Heart left ventricle (tissue), 16 donors: ENCODE results near the gene DIAPH2. TPM values are rescaled to one million over a fixed set of nuclear protein-coding genes. Genes with fewer than 3 reads are reported as not detected.

Experiments
- ATAC-seq, 4 donors: fragments of 200-7000 bp; cut with Tn5 transposase; one replicate each; pipeline ENCODE4 v1.9.1; 2020 to 2022; ENCODE audit warnings: moderate library complexity in 4 of 4, mild to moderate bottlenecking in 3 of 4, moderate number of reproducible peaks in 1 of 4
- DNase-seq, 5 donors: peaks; one replicate each; pipeline ENCODE4 v3.0.0-alpha.2; 2020
- H3K27ac ChIP-seq, 12 donors: fragments of 200-600 bp; sonication (generic) in 4 of 12; one replicate each; pipeline versions ENCODE4 v1.5.0 to v1.8.0; 2016 to 2022; ENCODE audit warnings: mild to moderate bottlenecking in 2 of 12
- H3K27me3 ChIP-seq, 9 donors: fragments of 200-600 bp; sonication (generic) in 2 of 9; one replicate each; pipeline versions ENCODE4 v1.5.1 to v1.8.0; 2016 to 2022; ENCODE audit warnings: mild to moderate bottlenecking in 3 of 9
- H3K36me3 ChIP-seq, 9 donors: fragments of 200-600 bp; sonication (generic) in 2 of 9; one replicate each; pipeline versions ENCODE4 v1.5.0 to v1.8.0; 2018 to 2022; ENCODE audit warnings: mild to moderate bottlenecking in 2 of 9
- H3K4me1 ChIP-seq, 12 donors: fragments of 200-600 bp; sonication (generic) in 4 of 12; one replicate each; pipeline versions ENCODE4 v1.5.0 to v1.8.0; 2016 to 2022; ENCODE audit warnings: mild to moderate bottlenecking in 3 of 12
- H3K4me3 ChIP-seq, 12 donors: fragments of 200-600 bp; sonication (generic) in 4 of 12; one replicate each; pipeline versions ENCODE4 v1.5.0 to v1.8.0; 2017 to 2022; ENCODE audit warnings: mild to moderate bottlenecking in 9 of 12, moderate library complexity in 4 of 12
- H3K9me3 ChIP-seq, 12 donors: fragments of 200-600 bp; sonication (generic) in 4 of 12; one replicate each; pipeline versions ENCODE4 v1.5.0 to v1.8.0; 2016 to 2022; ENCODE audit warnings: mild to moderate bottlenecking in 1 of 12
- POLR2A ChIP-seq, 2 donors: fragments of 450-650 bp; IDR thresholded peaks; one replicate each; pipeline ENCODE4 v1.6.1; 2017; ENCODE audit warnings: antibody characterized with exemption in 2 of 2, mild to moderate bottlenecking in 2 of 2, moderate library complexity in 2 of 2
- WGBS, 4 donors: extraction: QIAGEN DNeasy Blood & Tissue Kit in 2 of 4; methylation state at CpG; one replicate each; pipeline versions ENCODE4 v1.1.5 to v1.1.7; 2013 to 2018; 5-methylcytosine and 5-hydroxymethylcytosine counted together
- intact Hi-C, 10 donors: fragments of 100-400 bp; cut with DNase I; formaldehyde crosslinking; loops; one replicate each; pipeline versions ENCODE4 v1.11.1 to v1.14.2; 2022
- polyA plus RNA-seq, 2 donors: library from polyadenylated mRNA; stranded (reverse); fragments of 200-250 nt; gene quantifications; one replicate each; pipeline ENCODE4 v1.2.3, GENCODE V29; 2013
- total RNA-seq, 9 donors: library from RNA; depleted of rRNA in 2 of 9; stranded (reverse); fragments of >200 nt in 2 of 9; fragmentation: NEBNext Ultra II Directional in 3 of 9; extraction: Animal tissue kit (Norgen Biotek cat#: 25700) in 3 of 9; gene quantifications; one replicate each; pipeline versions ENCODE4 v1.1.0 to v1.2.4, GENCODE V29; 2016 to 2023
- TF ChIP-seq, protein P1 (sequence below), 12 donors: fragments of 200-600 bp; sonication (generic) in 4 of 12; IDR thresholded peaks; one replicate each; pipeline versions ENCODE4 v1.5.0 to v1.8.0; 2018 to 2022; ENCODE audit warnings: antibody characterized with exemption in 12 of 12, mild to moderate bottlenecking in 5 of 12
- donor health status: ischemic (EF 13 %, LVEDD 7.1; RV severe dilation, severe dysfunction).
- donor health status: healthy with polysubstance abuse.
- donor health status: DM: no; HTN: yes; CAD: no.
- donor health status: DM: no; HTN: no; CAD: no.
- donor health status: ischemic (EF 25% LVEDD 6.9; RV normal size, moderate dysfunction).
- donor health status: ischemic (EF 25% LVEDD 5.7; RV mildly dilated, moderate dysfunction).
- donor health status: healthy.
- donor health status: DM: yes; HTN: yes; CAD: no.
- donor health status: ischemic (EF 35%, LVEDD 5.7; RV mildly dilated, moderate dysfunction).
- donor health status: nonischemic (EF 11% LVEDD 7.7; RV severe dilation, severe dysfunction).
- donor health status: DM: yes; HTN: yes; CAD: no.
- donor health status: PGD.
- donor health status: ischemic (EF 29% LVEDD 5.4; RV normal size, mild dysfunction).
- donor health status: nonischemic (EF 23%, LVEDD 6.1; RV moderate dilation, normal function).

DIAPH2 gene
- total and polyA plus RNA-seq, 11 donors, result 3.7 to 18.8 (median 12.3) TPM

DNA sequence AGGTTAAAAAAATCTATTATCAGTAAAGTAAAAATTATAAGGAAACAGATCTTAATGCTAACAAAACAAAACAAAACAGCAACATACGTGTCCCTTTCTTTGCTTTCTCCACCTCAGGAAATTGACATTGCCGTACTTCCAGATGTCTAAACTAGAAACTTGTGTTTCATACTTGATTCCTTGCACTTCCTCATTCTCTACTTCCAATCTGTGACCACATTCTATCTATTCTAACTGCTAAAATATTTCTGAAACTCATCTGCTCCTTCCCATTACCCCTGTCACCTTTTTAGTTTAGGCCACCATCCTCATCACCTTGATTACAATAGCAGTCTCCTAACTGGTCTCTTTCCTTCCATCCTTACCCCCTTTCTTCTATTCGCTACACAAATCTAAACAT, 176.6 kb downstream of the DIAPH2 start:
- 70 to 88% (median 82%) methylated on average over 3 of the region's 3 CpGs for WGBS, 4 donors
- no peak for TF ChIP-seq POLR2A (IDR thresholded peaks at IDR 0.05)
- TF ChIP-seq, protein P1, sequence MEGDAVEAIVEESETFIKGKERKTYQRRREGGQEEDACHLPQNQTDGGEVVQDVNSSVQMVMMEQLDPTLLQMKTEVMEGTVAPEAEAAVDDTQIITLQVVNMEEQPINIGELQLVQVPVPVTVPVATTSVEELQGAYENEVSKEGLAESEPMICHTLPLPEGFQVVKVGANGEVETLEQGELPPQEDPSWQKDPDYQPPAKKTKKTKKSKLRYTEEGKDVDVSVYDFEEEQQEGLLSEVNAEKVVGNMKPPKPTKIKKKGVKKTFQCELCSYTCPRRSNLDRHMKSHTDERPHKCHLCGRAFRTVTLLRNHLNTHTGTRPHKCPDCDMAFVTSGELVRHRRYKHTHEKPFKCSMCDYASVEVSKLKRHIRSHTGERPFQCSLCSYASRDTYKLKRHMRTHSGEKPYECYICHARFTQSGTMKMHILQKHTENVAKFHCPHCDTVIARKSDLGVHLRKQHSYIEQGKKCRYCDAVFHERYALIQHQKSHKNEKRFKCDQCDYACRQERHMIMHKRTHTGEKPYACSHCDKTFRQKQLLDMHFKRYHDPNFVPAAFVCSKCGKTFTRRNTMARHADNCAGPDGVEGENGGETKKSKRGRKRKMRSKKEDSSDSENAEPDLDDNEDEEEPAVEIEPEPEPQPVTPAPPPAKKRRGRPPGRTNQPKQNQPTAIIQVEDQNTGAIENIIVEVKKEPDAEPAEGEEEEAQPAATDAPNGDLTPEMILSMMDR (IDR thresholded peaks at IDR 0.05), result no peak
- intact Hi-C loops, result no loop called here

DNA sequence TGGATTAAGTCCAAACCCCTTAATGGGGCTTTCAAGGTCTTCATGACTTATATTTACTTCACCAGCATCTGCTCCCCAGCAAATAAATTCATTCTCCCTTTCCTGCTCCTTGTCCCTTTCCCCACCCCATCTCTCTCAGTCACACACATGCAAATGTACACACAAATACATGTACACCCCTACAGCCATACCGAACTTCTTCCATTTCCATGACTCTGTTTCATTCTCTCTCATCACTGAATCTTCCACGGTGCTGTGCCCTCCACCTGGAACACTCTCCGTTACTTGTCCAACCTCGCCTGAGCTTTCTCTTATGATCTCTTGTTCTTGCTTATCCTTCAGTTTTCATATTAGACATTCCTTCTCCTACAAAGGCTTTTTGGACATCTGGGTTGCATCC, 177.0 kb downstream of the DIAPH2 start:
- Histone ChIP-seq H3K9me3 (no peaks in the 10 kb centered on the region), H3K27ac (no peak overlapping the region), H3K36me3 (no peaks in the 10 kb centered on the region), H3K4me1 (no peaks in the 10 kb centered on the region), H3K4me3 (no peak overlapping the region), H3K27me3 (no peaks in the 10 kb centered on the region)
- ATAC-seq (no peak), DNase-seq (no peak)
- 88 to 96% (median 94%) methylated on average over 4 of the region's 4 CpGs for WGBS, 4 donors
- no peak for TF ChIP-seq POLR2A (IDR thresholded peaks at IDR 0.05)
- TF ChIP-seq, protein P1 (IDR thresholded peaks at IDR 0.05), result no peak
- intact Hi-C loops, result no loop called here

More for the DNA sequence above, 176.6 kb downstream of the DIAPH2 start:
- peaks cover 0 to 2% (median 0%) of the 10 kb centered on the region in 12 donors for H3K4me1 ChIP-seq
- no peak overlapping the region for H3K4me3 ChIP-seq
- DNase-seq (no peak), ATAC-seq (no peak)
- no peaks in the 10 kb centered on the region for H3K36me3 ChIP-seq
- no peaks in the 10 kb centered on the region for H3K9me3 ChIP-seq
- no peaks in the 10 kb centered on the region for H3K27me3 ChIP-seq
- no peak overlapping the region for H3K27ac ChIP-seq

DNA sequence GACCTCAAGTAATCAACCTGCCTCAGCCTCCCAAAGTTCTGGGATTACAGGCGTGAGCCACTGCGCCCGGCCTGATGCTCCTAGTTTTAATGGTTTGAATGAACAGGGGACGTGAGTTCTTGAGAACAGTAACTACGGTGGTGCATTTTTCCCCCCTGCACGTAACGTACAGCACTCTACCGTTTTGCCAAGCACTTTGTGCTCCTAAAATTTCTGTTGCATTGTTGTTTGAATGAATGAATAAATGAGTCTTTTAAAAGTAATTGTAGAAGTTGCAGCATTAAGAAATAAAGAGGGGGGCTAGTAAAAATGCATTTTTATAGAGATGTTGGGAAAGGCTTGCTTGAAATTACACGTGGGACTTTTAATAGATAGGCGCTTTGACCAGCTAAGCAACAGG, 199.0 kb downstream of the DIAPH2 start, which contains the start of gene RPA4:
Gene RPA4, plus strand, starts transcription at position 301 of the 400 bp plus-strand sequence. CDS start 403 bp downstream, outside the sequence.
- TF ChIP-seq, protein P1 (IDR thresholded peaks at IDR 0.05), result no peak
- no peak for TF ChIP-seq POLR2A (IDR thresholded peaks at IDR 0.05)
- DNase-seq, result no peak
- no peaks in the 10 kb centered on the region for H3K27me3 ChIP-seq
- intact Hi-C loops, result no loop called here
- no peak within 1 kb of the TSS for H3K4me3 ChIP-seq
- no peaks in the 10 kb centered on the region for H3K4me1 ChIP-seq
- H3K9me3 ChIP-seq, result no peaks in the 10 kb centered on the region
- WGBS, 4 donors, result 92 to 98% (median 95%) methylated on average over 10 of the region's 10 CpGs
- no peak for ATAC-seq
- H3K36me3 ChIP-seq, result peaks cover 0 to 4% (median 0%) of the 10 kb centered on the region in 9 donors
- H3K27ac ChIP-seq, result no peak within 1 kb of the TSS

DNA sequence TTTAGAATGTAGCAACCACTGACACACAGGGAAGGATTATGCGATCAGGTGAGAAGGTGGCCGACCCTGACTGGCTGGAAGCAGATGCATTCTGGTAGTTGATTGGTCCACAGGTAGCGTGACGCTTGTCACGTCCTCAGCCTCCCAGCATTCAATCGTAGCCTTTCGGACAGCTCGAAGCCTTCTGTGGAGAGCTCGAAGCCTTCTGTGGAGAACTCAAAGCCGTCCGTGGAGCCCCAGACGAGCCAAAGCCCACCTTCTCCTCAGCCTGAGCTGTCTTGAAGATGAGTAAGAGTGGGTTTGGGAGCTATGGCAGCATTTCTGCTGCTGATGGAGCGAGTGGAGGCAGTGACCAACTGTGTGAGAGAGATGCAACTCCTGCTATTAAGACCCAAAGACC, 199.4 kb downstream of the DIAPH2 start:
- Histone ChIP-seq H3K36me3 (peaks cover 0 to 4% (median 0%) of the 10 kb centered on the region in 9 donors), H3K4me1 (no peaks in the 10 kb centered on the region), H3K4me3 (no peak overlapping the region), H3K27me3 (no peaks in the 10 kb centered on the region), H3K9me3 (no peaks in the 10 kb centered on the region), H3K27ac (no peak overlapping the region)
- intact Hi-C loops, result no loop called here
- ATAC-seq (no peak), DNase-seq (no peak)
- WGBS, 4 donors, result 86 to 99% (median 92%) methylated on average over 12 to 13 of the region's 13 CpGs
- TF ChIP-seq POLR2A (IDR thresholded peaks at IDR 0.05), result no peak
- TF ChIP-seq, protein P1 (IDR thresholded peaks at IDR 0.05), result no peak
